HepG2 (cell line): ENCODE measurements around the gene ADI1. TPM values are rescaled to one million over a fixed set of nuclear protein-coding genes. Genes with fewer than 3 reads are reported as not detected.

ENCODE experiments used
- DBP ChIP-seq: sonication (generic); formaldehyde crosslinking; IDR thresholded peaks from 2 replicates; pipeline ENCODE4 v1.4.0; 2020; ENCODE audit warnings: missing genetic modification reagents; ENCODE audit errors: not compliant biosample characterization
- DDIT3 ChIP-seq: sonication (generic); formaldehyde crosslinking; IDR thresholded peaks from 2 replicates; pipeline ENCODE4 v1.4.0; 2020; ENCODE audit warnings: mild to moderate bottlenecking, missing genetic modification reagents
- FLYWCH1 ChIP-seq: sonication (generic); formaldehyde crosslinking; IDR thresholded peaks from 2 replicates; pipeline ENCODE4 v1.8.1; 2023; ENCODE audit warnings: mild to moderate bottlenecking, missing genetic modification reagents
- FOXK1 ChIP-seq: sonication (generic); formaldehyde crosslinking; IDR thresholded peaks from 2 replicates; pipeline ENCODE4 v1.4.0; 2020; ENCODE audit warnings: low read depth, missing genetic modification reagents, borderline replicate concordance
- HMGXB3 ChIP-seq: sonication (generic); formaldehyde crosslinking; IDR thresholded peaks from 2 replicates; pipeline ENCODE4 v1.4.0; 2020; ENCODE audit warnings: missing genetic modification reagents, borderline replicate concordance
- HNF4A ChIP-seq: sonication (generic); formaldehyde crosslinking; IDR thresholded peaks from 2 replicates; pipeline ENCODE4 v1.4.0; 2020; ENCODE audit warnings: missing genetic modification reagents
- HOXA5 ChIP-seq: sonication (generic); formaldehyde crosslinking; IDR thresholded peaks from 2 replicates; pipeline ENCODE4 v1.4.0; 2020; ENCODE audit warnings: missing genetic modification reagents
- KLF13 ChIP-seq: sonication (generic); formaldehyde crosslinking; IDR thresholded peaks from 2 replicates; pipeline ENCODE4 v1.4.0; 2020; ENCODE audit warnings: mild to moderate bottlenecking, missing genetic modification reagents
- MTF2 ChIP-seq: sonication (generic); formaldehyde crosslinking; IDR thresholded peaks from 2 replicates; pipeline ENCODE4 v1.5.0; 2020; ENCODE audit warnings: missing genetic modification reagents, borderline replicate concordance
- NCOA1 ChIP-seq: sonication (generic); formaldehyde crosslinking; IDR thresholded peaks from 2 replicates; pipeline ENCODE4 v1.9.0; 2021; ENCODE audit warnings: missing genetic modification reagents
- NFATC3 ChIP-seq: sonication (generic); formaldehyde crosslinking; IDR thresholded peaks from 2 replicates; pipeline ENCODE4 v1.5.1; 2020; ENCODE audit warnings: mild to moderate bottlenecking, missing genetic modification reagents
- PHF5A ChIP-seq: IDR thresholded peaks from one replicate; pipeline ENCODE4 v1.6.1; 2018; ENCODE audit warnings: low read depth, missing genetic modification reagents; ENCODE audit not compliant: unreplicated experiment
- RAD21 ChIP-seq: fragments of 450-650 bp; formaldehyde crosslinking; IDR thresholded peaks from 2 replicates; pipeline ENCODE4 v1.5.0; 2020; ENCODE audit warnings: mild to moderate bottlenecking
- RXRA ChIP-seq: sonication (generic); formaldehyde crosslinking; IDR thresholded peaks from 2 replicates; pipeline ENCODE4 v1.5.1; 2020; ENCODE audit warnings: missing genetic modification reagents
- SRSF4 ChIP-seq: fragments of 200-400 bp; formaldehyde crosslinking; IDR thresholded peaks from one replicate; pipeline ENCODE4 v1.6.1; 2018; ENCODE audit warnings: mild to moderate bottlenecking, low read depth, low read length, moderate library complexity; ENCODE audit not compliant: poor library complexity, severe bottlenecking
- TCF12 ChIP-seq, 2 experiments: fragments of 450-650 bp in 1 of 2; sonication (generic) in 1 of 2; formaldehyde crosslinking in 1 of 2; IDR thresholded peaks; 2 replicates each; pipeline versions ENCODE4 v1.6.1 to v1.8.0; 2017 to 2022; ENCODE audit warnings: antibody characterized with exemption in 1 of 2, mild to moderate bottlenecking in 1 of 2, missing genetic modification reagents in 1 of 2, moderate library complexity in 1 of 2
- ZBED4 ChIP-seq: sonication (generic); formaldehyde crosslinking; IDR thresholded peaks from 2 replicates; pipeline ENCODE4 v1.4.0; 2020; ENCODE audit warnings: missing genetic modification reagents, borderline replicate concordance
- ZNF549 ChIP-seq: sonication (generic); formaldehyde crosslinking; IDR thresholded peaks from 2 replicates; pipeline ENCODE4 v1.5.0; 2020; ENCODE audit warnings: missing genetic modification reagents
- ZNF7 ChIP-seq: IDR thresholded peaks from 2 replicates; pipeline ENCODE4 v1.6.1; 2016; ENCODE audit warnings: missing biosample characterization, missing genetic modification reagents
- ZNF780A ChIP-seq: sonication (generic); formaldehyde crosslinking; IDR thresholded peaks from 2 replicates; pipeline ENCODE4 v1.8.0; 2022; ENCODE audit warnings: mild to moderate bottlenecking, missing genetic modification reagents, moderate library complexity
- ZNF883 ChIP-seq: sonication (generic); formaldehyde crosslinking; IDR thresholded peaks from 2 replicates; pipeline ENCODE4 v1.5.1; 2020; ENCODE audit warnings: mild to moderate bottlenecking, missing genetic modification reagents; ENCODE audit errors: not compliant biosample characterization
- polyA plus RNA-seq, 8 experiments: library from polyadenylated mRNA; depleted of rRNA in 3 of 8; stranded (reverse) in 7 of 8; unstranded in 1 of 8; fragments of >200 nt; fragmentation: Illumina TruSeq in 4 of 8; extraction: Trizol in 4 of 8; gene quantifications; 2 replicates each; pipeline versions ENCODE4 v1.2.1 to v1.2.3, GENCODE V29; 2011 to 2016; ENCODE audit warnings: low read depth in 4 of 8, missing spikeins in 1 of 8, mixed read lengths in 1 of 8; ENCODE audit not compliant: insufficient read depth in 1 of 8
- total RNA-seq, 5 experiments: library from RNA; depleted of rRNA; stranded (reverse); fragments of >200 nt; fragmentation: Illumina TruSeq; extraction: Trizol; gene quantifications; 2 replicates each; pipeline ENCODE4 v1.2.3, GENCODE V29; 2016; ENCODE audit warnings: low read depth in 1 of 5

ADI1 gene
- total and polyA plus RNA-seq, 2 of the 13 experiments (the other 11 are each of a cell fraction or from before 2014, with no cell fraction given) = 28.7 to 123 TPM

- TF ChIP-seq RAD21 (CRISPR knock-in tag) (no peak), HNF4A (CRISPR knock-in tag) (peak; percentile 43), FOXK1 (no peak), TCF12 (IDR thresholded peaks at IDR 0.05) (no peak), TCF12 (CRISPR knock-in tag; IDR thresholded peaks at IDR 0.05) (no peak), PHF5A (CRISPR knock-in tag) (no peak), NCOA1 (CRISPR knock-in tag) (no peak), KLF13 (CRISPR knock-in tag) (no peak), MTF2 (CRISPR knock-in tag) (no peak), HMGXB3 (CRISPR knock-in tag) (no peak), NFATC3 (no peak), FLYWCH1 (no peak), DBP (CRISPR knock-in tag) (no peak), RXRA (CRISPR knock-in tag) (peak; percentile 36; the same call in 1 of the 2 replicates), HOXA5 (CRISPR knock-in tag) (no peak), ZBED4 (CRISPR knock-in tag) (no peak), SRSF4 (no peak), DDIT3 (CRISPR knock-in tag) (no peak), ZNF7 (no peak), ZNF549 (CRISPR knock-in tag) (no peak), ZNF780A (no peak), ZNF883 (no peak)
Observed at GRCh38 chr2:3523551-3524041, 4.3 kb upstream of the ADI1 start (continued).
